WTC11 (cell line): Measurements from ENCODE around the gene MAN1B1. TPM values are rescaled to one million over a fixed set of nuclear protein-coding genes. Genes with fewer than 3 reads are reported as not detected.

Experiments
- AR ChIP-seq: fragments of 250-450 bp; sonication (Bioruptor Pico); IDR thresholded peaks from 2 replicates; pipeline ENCODE4 v1.9.0; 2021; ENCODE audit warnings: mild to moderate bottlenecking
- CREM ChIP-seq: sonication (generic); formaldehyde crosslinking; IDR thresholded peaks from 2 replicates; pipeline ENCODE4 v1.8.1; 2022; ENCODE audit warnings: mild to moderate bottlenecking, missing genetic modification reagents, moderate library complexity
- E2F5 ChIP-seq: sonication (generic); formaldehyde crosslinking; IDR thresholded peaks from 2 replicates; pipeline ENCODE4 v1.8.1; 2022; ENCODE audit warnings: mild to moderate bottlenecking, moderate library complexity, missing genetic modification reagents
- GRHL2 ChIP-seq: fragments of 250-450 bp; sonication (Bioruptor Pico); IDR thresholded peaks from 2 replicates; pipeline ENCODE4 v1.8.0; 2022; ENCODE audit warnings: mild to moderate bottlenecking, moderate library complexity; ENCODE audit not compliant: insufficient replicate concordance, severe bottlenecking
- GTF2I ChIP-seq: fragments of 250-450 bp; sonication (Bioruptor Pico); conservative IDR thresholded peaks from 2 replicates; pipeline ENCODE4 v1.4.0; 2021; ENCODE audit warnings: mild to moderate bottlenecking
- HMGA2 ChIP-seq: fragments of 250-450 bp; sonication (Bioruptor Pico); IDR thresholded peaks from 2 replicates; pipeline ENCODE4 v1.4.0; 2021; ENCODE audit warnings: mild to moderate bottlenecking, moderate library complexity
- JAZF1 ChIP-seq: fragments of 250-450 bp; sonication (Bioruptor Pico); IDR thresholded peaks from 2 replicates; pipeline ENCODE4 v1.9.0; 2021; ENCODE audit warnings: moderate library complexity, mild to moderate bottlenecking, inconsistent platforms
- JUN ChIP-seq: sonication (generic); formaldehyde crosslinking; IDR thresholded peaks from 2 replicates; pipeline ENCODE4 v1.8.0; 2023; ENCODE audit warnings: mild to moderate bottlenecking, missing genetic modification reagents
- KAT7 ChIP-seq: sonication (generic); formaldehyde crosslinking; IDR thresholded peaks from 2 replicates; pipeline ENCODE4 v1.8.1; 2023; ENCODE audit warnings: missing genetic modification reagents, mild to moderate bottlenecking, borderline replicate concordance
- MYBL2 ChIP-seq: sonication (generic); formaldehyde crosslinking; IDR thresholded peaks from 2 replicates; pipeline ENCODE4 v1.8.1; 2023; ENCODE audit warnings: mild to moderate bottlenecking, moderate library complexity, missing genetic modification reagents
- NFYB ChIP-seq: sonication (generic); formaldehyde crosslinking; conservative IDR thresholded peaks from 2 replicates; pipeline ENCODE4 v1.8.0; 2022; ENCODE audit warnings: low read depth, missing genetic modification reagents
- PREB ChIP-seq: sonication (generic); formaldehyde crosslinking; IDR thresholded peaks from 2 replicates; pipeline ENCODE4 v1.8.1; 2022; ENCODE audit warnings: mild to moderate bottlenecking, missing genetic modification reagents, moderate library complexity, borderline replicate concordance
- PRRX2 ChIP-seq: fragments of 250-450 bp; sonication (Bioruptor Pico); IDR thresholded peaks from 2 replicates; pipeline ENCODE4 v1.8.0; 2021; ENCODE audit warnings: mild to moderate bottlenecking
- RORB ChIP-seq: fragments of 250-450 bp; sonication (Bioruptor Pico); IDR thresholded peaks from 2 replicates; pipeline ENCODE4 v1.9.0; 2021; ENCODE audit warnings: mild to moderate bottlenecking
- SMAD3 ChIP-seq: sonication (generic); formaldehyde crosslinking; IDR thresholded peaks from 2 replicates; pipeline ENCODE4 v1.8.0; 2022; ENCODE audit warnings: missing genetic modification reagents, mild to moderate bottlenecking, borderline replicate concordance
- SMAD4 ChIP-seq: sonication (generic); formaldehyde crosslinking; IDR thresholded peaks from 2 replicates; pipeline ENCODE4 v1.8.0; 2022; ENCODE audit warnings: mild to moderate bottlenecking, missing genetic modification reagents
- SOX15 ChIP-seq: fragments of 250-450 bp; sonication (Bioruptor Pico); IDR thresholded peaks from 2 replicates; pipeline ENCODE4 v1.9.0; 2021; ENCODE audit warnings: mild to moderate bottlenecking
- STAT6 ChIP-seq: sonication (generic); formaldehyde crosslinking; conservative IDR thresholded peaks from 2 replicates; pipeline ENCODE4 v1.8.1; 2023; ENCODE audit warnings: mild to moderate bottlenecking, low read depth, missing genetic modification reagents, moderate library complexity
- TEAD1 ChIP-seq: sonication (generic); formaldehyde crosslinking; IDR thresholded peaks from 2 replicates; pipeline ENCODE4 v1.8.0; 2022; ENCODE audit warnings: mild to moderate bottlenecking, missing genetic modification reagents
- USF2 ChIP-seq: sonication (generic); formaldehyde crosslinking; IDR thresholded peaks from 2 replicates; pipeline ENCODE4 v1.8.1; 2023; ENCODE audit warnings: mild to moderate bottlenecking, missing genetic modification reagents, moderate library complexity
- ZNF232 ChIP-seq: sonication (generic); formaldehyde crosslinking; IDR thresholded peaks from 2 replicates; pipeline ENCODE4 v1.8.0; 2022; ENCODE audit warnings: mild to moderate bottlenecking, missing genetic modification reagents
- ZNF263 ChIP-seq: sonication (generic); formaldehyde crosslinking; IDR thresholded peaks from 2 replicates; pipeline ENCODE4 v1.8.1; 2022; ENCODE audit warnings: low read depth, mild to moderate bottlenecking, moderate library complexity, missing genetic modification reagents
- ZNF396 ChIP-seq: fragments of 250-450 bp; sonication (Bioruptor Pico); IDR thresholded peaks from 2 replicates; pipeline ENCODE4 v1.8.0; 2021; ENCODE audit warnings: mild to moderate bottlenecking, moderate library complexity, borderline replicate concordance
- ZNF416 ChIP-seq: fragments of 250-450 bp; sonication (Bioruptor Pico); IDR thresholded peaks from 2 replicates; pipeline ENCODE4 v1.9.0; 2021; ENCODE audit warnings: mild to moderate bottlenecking, inconsistent platforms
- ZNF423 ChIP-seq: fragments of 250-450 bp; sonication (Bioruptor Pico); IDR thresholded peaks from 2 replicates; pipeline ENCODE4 v2.1.2; 2022; ENCODE audit warnings: mild to moderate bottlenecking, moderate library complexity
- total RNA-seq: library from RNA; stranded (reverse); gene quantifications from 3 replicates; pipeline ENCODE4 v1.2.3, GENCODE V29; 2021
- TF ChIP-seq, protein P1 (sequence below): sonication (generic); formaldehyde crosslinking; IDR thresholded peaks from 2 replicates; pipeline ENCODE4 v1.8.1; 2023; ENCODE audit warnings: mild to moderate bottlenecking, missing genetic modification reagents, moderate library complexity
- TF ChIP-seq, protein P2 (sequence below): fragments of 250-450 bp; sonication (Bioruptor Pico); IDR thresholded peaks from 2 replicates; pipeline ENCODE4 v2.1.2; 2022; ENCODE audit warnings: mild to moderate bottlenecking, moderate library complexity
- TF ChIP-seq, protein P3 (sequence below): fragments of 200-600 bp; IDR thresholded peaks from 2 replicates; pipeline ENCODE4 v1.8.0; 2022; ENCODE audit warnings: antibody characterized with exemption

The MAN1B1 gene
- total RNA-seq, 1 experiment from 2014 or later, result 57.1 TPM

GRCh38 chr9:137129456-137130175 lies 42.8 kb downstream of the MAN1B1 start (continued):
- TF ChIP-seq MYBL2 (CRISPR knock-in tag) (peak; percentile 92), NFYB (CRISPR knock-in tag) (no peak), HMGA2 (CRISPR knock-in tag) (no peak), JAZF1 (CRISPR knock-in tag) (no peak), SMAD4 (CRISPR knock-in tag) (no peak), SOX15 (CRISPR knock-in tag) (no peak), E2F5 (peak; percentile 69), RORB (no peak), KAT7 (CRISPR knock-in tag) (no peak), ZNF423 (CRISPR knock-in tag) (no peak), PRRX2 (CRISPR knock-in tag) (0 out of 2 replicates have a peak, but pooled peaks have one; percentile 55), GTF2I (CRISPR knock-in tag) (no peak), PREB (CRISPR knock-in tag) (no peak), CREM (CRISPR knock-in tag) (peak; percentile 62; the same call in 1 of the 2 replicates), JUN (CRISPR knock-in tag) (no peak), ZNF232 (CRISPR knock-in tag) (peak; percentile 74), GRHL2 (CRISPR knock-in tag) (no peak), ZNF416 (CRISPR knock-in tag) (no peak), SMAD3 (no peak; the same call in 1 of the 2 replicates), AR (CRISPR knock-in tag) (no peak), TEAD1 (CRISPR knock-in tag) (peak; percentile 78), USF2 (CRISPR knock-in tag) (0 out of 2 replicates have a peak, but pooled peaks have one; percentile 18), ZNF396 (CRISPR knock-in tag) (no peak), ZNF263 (CRISPR knock-in tag) (no peak), STAT6 (CRISPR knock-in tag) (no peak)
- TF ChIP-seq, protein P1, sequence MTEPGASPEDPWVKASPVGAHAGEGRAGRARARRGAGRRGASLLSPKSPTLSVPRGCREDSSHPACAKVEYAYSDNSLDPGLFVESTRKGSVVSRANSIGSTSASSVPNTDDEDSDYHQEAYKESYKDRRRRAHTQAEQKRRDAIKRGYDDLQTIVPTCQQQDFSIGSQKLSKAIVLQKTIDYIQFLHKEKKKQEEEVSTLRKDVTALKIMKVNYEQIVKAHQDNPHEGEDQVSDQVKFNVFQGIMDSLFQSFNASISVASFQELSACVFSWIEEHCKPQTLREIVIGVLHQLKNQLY, result no peak; the same call in 1 of the 2 replicates
- TF ChIP-seq, protein P2, sequence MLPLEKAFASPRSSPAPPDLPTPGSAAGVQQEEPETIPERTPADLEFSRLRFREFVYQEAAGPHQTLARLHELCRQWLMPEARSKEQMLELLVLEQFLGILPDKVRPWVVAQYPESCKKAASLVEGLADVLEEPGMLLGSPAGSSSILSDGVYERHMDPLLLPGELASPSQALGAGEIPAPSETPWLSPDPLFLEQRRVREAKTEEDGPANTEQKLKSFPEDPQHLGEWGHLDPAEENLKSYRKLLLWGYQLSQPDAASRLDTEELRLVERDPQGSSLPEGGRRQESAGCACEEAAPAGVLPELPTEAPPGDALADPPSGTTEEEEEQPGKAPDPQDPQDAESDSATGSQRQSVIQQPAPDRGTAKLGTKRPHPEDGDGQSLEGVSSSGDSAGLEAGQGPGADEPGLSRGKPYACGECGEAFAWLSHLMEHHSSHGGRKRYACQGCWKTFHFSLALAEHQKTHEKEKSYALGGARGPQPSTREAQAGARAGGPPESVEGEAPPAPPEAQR (CRISPR knock-in tag), result no peak
- TF ChIP-seq, protein P3, sequence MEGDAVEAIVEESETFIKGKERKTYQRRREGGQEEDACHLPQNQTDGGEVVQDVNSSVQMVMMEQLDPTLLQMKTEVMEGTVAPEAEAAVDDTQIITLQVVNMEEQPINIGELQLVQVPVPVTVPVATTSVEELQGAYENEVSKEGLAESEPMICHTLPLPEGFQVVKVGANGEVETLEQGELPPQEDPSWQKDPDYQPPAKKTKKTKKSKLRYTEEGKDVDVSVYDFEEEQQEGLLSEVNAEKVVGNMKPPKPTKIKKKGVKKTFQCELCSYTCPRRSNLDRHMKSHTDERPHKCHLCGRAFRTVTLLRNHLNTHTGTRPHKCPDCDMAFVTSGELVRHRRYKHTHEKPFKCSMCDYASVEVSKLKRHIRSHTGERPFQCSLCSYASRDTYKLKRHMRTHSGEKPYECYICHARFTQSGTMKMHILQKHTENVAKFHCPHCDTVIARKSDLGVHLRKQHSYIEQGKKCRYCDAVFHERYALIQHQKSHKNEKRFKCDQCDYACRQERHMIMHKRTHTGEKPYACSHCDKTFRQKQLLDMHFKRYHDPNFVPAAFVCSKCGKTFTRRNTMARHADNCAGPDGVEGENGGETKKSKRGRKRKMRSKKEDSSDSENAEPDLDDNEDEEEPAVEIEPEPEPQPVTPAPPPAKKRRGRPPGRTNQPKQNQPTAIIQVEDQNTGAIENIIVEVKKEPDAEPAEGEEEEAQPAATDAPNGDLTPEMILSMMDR, result no peak
